GM21390 (cell line): ENCODE data around the gene SMYD5.

Experiments
- ATAC-seq: cut with Tn5 transposase; IDR thresholded peaks from one replicate; pipeline ENCODE4 v1.9.1; 2021; ENCODE audit not compliant: unreplicated experiment

Gene SMYD5

DNA sequence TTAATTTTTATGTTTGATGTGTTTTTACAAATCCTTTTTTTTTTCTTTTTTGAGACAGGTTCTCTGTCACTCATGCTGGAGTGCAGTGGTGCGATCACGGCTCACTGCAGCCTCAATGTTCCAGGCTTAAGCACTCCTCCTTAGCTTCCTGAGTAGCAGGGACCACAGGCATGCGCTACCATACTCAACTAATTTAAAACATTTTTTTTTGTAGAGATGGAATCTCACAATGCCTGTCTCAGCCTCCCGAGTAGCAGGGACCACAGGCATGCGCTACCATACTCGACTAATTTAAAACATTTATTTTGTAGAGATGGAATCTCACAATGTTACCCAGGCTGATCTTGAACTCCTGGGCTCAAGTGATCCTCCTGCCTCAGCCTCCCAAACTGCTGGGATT is 8.4 kb upstream of the SMYD5 start:
- ATAC-seq: no peak

DNA sequence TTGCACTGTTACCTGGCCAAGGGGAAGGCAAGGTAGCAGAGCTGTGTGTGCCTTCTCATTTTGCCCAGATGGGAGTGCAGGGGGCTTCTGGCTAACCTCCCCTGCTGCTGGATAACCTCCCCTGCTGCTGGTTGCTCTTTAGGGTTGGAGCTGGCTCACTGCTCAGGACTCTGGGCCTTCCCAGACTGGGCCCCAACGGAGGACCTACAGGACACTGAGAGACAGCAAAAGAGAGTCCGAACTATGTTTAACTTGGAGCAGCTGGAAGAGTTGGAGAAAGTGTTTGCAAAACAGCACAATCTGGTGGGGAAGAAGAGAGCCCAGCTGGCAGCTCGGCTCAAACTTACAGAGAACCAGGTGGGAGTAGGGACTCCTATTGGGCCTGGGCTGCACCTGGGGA is 5.8 kb upstream of the SMYD5 start:
- ATAC-seq: no peak

DNA sequence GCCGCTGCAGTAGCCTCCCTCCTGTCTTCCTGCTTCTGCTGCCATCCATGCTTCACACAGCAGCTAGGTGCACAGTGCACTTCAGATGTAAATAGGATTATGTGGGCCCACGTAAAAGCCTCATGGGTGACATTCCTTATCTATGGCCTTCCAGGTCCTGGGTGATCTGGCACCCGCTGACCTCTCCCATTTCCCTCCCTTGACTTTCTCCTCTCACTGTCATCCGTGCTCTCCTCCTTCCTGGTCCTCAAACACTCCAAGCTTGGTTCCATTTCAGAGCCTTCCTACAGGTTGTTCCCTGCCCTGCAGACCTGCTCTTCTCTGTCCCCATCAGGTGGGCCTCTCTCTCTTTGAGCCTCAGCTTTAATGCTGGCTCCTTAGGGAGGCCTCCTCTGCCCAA is 4.0 kb upstream of the SMYD5 start:
- ATAC-seq: no peak

DNA sequence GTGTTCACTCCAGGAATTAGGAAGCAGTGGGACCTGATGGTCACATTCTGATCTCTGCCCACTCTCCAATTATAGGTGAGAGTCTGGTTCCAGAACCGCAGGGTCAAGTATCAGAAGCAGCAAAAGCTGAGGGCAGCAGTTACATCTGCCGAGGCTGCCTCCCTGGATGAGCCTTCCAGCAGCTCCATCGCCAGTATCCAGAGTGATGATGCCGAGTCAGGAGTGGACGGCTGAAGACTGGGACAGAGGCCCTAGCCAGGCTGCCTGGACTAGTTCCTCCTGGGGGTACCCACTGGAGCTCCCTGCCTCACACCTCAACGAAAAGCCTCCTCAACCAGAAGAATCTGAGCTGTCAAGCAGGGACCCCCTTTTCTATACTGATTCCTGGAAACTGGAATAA is 3.3 kb upstream of the SMYD5 start:
- no peak for ATAC-seq

DNA sequence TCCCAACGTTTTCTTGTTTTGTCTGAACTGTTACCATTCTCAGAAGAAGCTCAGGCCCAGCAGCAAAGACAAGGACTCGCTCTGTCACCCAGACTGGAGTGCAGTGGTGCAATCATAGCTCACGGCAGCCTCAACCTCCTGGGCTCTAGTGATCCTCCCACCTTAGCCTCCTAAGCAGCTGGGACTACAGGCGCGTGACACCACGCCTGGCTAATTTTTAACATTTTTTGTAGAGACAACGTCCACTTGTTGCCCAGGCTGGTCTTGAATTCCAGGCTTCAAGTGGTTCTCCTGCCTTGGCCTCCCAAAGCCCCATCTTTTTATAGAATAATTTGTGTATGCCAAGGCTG is 2.0 kb upstream of the SMYD5 start:
- ATAC-seq: no peak

DNA sequence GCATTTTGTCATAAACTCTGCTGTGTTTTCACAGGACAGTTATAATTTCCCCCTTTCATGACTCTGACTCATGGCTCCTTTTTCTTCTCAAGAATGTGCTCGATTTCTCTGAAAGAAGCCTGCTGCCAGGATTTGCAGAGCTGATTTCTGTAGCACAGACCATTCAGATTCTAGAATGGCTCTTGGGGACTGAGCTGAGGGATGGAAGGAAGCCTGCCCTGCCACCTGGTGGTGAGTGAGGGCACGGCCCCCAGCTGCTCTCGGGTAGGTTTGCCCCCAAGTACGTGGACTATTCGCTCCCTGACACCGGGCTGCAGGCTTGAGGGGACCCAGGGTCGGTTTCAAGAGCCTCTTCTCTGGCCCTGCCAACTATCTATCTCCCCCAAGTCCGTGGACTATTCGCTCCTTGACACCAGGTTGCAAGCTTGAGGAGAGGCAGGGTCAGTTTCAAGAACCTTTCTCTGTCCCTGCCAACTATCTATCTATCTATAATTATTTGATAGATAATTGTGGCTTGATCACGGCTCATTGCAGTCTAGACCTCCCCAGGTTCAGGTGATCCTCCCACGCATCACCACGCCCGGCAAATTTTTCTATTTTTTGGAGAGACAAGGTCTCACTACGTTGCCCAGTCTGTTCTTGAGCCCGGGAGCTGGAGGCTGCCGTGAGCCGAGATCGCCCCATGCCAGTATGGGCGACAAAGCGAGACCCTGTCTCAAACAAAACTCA is 1.4 kb upstream of the SMYD5 start:
- ATAC-seq: peak; percentile 61

DNA sequence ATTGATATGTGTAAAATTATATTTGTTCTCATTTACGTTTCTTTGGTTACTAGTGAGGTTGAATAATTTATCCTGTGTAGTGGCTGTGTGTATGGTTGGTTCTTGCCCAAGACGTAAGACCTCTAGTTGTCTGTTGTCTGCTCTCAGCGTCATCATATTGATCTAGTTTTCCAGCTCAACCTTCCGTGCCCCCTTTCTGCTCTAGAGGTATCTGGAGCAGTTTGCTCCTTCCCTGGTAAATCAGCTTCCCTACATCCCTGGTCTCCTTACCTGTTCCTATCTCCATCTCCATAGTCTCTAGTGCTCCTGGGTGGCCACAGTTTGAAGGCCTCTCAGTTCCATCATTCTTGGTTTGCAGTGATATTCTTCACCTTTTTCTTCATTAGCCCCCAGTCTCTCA is 1.2 kb downstream of the SMYD5 start:
- ATAC-seq: no peak

DNA sequence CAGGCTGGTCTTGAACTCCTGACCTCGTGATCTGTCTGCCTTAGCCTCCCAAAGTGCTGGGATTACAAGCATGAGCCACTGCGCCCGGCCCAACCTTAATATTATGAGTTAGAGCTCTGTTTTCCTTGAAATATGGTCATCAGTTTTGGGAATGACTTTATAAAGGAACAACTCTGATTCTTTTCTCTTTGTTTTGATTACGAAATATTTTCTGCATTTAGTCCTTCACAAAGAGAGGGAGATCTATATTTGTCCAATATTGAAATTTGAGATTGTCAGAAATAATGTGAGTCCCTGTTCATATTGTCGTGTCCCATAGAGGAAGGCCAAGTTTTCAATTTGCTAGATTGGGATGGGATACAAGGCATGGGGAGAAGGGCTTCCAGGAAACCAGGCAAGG is 3.1 kb downstream of the SMYD5 start:
- no peak for ATAC-seq

DNA sequence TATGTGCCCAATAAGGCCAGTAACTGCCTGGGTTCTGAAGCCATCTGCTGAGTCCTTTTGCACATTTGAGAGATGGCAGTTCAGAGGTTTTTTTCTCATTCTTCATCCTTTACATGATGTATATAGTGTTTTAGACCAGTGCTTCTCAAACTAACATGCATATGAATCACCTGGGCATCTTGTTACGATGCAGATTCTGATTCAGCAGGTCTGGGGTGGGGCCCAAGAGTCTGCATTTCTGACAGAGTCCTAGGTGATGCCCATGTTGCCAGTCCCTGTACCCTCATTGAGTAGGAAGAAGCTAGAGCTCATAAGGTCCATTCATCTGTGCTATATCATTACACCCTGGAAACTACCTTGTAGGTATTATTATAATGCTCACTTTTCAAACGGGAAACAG is 3.8 kb downstream of the SMYD5 start:
- ATAC-seq: no peak

DNA sequence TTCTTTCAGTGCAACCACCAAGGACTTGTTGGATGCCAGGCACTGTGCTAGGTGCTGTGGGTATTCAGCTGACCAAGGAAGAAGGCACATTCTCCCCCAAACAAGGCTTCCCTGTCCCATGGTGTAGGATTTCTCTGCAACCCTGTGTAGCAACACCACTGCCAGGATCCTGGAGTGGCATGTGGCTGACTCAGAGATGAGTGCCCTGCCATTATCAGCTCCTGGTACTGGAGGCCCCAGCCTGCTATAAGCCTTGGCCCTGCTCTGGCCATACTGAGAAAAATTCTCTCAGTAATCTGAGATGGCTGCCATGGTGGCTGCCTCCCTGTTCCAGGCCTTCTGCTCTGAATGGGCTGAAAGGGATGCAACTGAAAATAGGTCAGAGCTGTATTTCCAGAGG is 4.3 kb downstream of the SMYD5 start:
- no peak for ATAC-seq

DNA sequence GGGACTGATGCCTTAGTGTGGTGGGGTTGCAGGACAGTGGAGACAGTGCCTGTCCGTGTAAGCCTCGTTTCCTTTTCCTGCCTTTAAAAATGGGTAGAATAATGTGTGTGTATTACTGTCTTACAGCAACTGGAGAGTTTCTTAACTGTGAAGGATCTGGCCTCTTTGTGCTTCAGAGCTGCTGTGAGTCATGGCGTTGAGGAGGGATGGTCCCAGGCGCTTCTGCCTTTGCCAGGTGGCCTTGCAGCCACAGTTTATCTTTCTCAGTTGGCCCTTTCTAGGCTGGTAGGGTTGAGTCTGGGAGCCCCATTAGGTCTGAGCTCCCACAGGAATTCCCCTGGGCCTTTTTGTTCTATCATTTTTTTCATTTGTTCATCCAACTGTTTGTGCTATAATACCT is 9.8 kb downstream of the SMYD5 start:
- ATAC-seq: no peak

DNA sequence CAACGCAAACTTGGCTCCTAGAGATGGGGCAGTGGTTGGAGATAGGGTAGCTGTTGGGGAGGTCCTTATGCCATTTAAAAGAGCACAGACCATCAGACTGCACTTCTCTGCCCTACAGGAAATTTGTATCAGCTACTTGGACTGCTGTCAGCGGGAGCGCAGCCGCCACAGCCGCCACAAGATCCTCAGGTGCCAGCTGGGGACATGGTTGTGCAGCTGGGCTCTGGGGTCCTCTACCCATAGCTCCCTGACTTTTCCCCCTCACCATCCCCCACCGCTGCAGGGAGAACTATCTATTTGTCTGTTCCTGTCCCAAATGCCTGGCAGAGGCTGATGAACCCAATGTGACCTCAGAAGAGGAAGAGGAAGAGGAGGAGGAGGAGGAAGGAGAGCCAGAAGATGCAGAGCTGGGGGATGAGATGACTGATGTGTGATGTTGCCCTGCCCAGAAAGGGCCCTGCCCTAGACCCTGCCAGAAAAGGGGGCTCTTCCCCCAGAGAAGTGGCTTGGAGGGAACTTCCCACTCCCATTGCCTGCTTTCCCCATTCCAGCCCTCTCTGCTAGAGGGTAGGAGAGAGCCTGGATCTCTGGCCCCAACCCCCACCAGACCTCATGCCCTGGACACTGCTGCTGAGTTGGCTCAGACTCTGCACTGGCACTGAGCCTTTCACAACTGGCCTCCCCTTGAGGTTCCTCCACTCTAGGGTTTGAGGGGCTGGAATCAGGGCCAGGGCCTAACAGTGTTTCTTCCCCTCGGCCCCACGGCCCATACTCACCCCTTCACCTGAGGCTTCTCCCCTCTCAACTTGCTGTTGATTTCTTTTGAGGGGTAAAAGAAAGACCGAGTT is 11.7 kb downstream of the SMYD5 start:
- no peak for ATAC-seq

DNA sequence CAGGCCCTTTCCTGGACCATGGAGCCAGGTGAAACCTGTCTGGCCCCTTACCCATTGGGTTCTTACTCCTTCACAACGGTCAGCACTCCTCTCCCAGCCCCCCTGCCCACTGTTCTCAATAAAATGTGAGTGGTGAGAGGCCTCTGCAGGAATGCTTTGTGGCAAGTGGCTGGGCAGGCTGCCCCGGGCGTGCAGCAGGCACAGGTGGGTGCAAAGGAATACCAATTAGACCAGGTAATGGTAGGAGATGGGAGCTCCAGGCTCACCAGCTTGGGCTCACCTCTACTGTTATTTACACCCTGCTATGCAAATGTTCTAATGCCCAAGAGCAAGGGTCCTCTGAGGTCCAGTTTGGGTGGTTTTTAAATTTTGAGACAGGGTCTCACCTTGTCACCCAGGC is 13.0 kb downstream of the SMYD5 start:
- ATAC-seq: no peak

DNA sequence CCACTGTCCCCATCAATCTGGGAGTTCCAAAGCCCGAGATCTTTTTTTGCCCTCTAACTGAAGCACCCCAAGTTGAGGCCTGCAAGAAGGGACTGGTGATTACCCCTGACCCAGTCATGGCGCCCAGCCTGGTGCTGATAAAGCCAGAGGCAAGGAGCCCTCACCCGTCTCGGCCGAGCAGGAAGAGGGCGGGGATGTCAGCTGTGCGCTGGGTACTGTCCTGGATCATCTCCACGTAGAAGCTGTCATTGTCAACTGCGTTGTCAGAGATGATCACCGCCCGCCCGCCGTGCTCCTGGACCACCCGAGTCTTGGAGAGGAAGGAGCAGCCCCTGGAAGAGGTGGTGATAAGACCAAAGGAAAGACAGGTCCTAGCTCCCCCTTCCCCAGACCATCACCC is 14.6 kb downstream of the SMYD5 start:
- ATAC-seq: no peak

DNA sequence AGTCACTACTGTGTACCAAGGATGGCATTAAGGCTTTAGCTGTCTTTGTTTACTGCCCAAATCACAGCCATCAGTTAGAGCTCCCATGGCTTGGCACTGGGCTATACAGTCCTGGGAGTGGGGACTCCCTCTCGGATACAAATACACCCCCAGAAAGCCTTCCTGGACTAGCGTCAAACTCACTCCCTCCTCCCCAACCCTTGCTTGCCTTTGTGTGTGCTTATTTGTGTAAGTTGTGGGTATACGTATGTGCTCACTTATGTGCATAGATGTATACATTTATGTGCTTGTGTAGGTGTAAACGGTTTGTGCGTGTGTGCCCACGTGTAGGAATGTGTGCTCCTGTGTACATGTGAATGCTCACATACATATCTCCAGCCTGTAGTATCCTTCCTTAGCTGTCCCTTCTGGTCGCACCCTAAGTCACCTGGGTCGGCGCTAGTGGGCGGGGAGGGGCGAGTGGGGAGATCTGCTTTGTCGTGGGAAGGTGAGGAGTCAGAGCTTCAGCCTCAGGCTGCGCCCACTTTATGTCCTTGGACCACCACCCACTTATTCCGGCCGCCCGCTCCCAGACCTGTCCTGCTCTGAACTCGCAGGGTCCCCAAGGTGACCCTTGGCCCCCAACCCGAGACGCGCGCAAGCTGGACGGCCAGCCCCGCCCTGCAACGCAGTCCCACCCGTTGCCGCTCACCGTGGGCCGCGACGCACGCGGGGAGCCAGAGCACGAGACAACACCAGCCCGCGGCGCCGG is 18.5 kb downstream of the SMYD5 start:
- ATAC-seq: peak; percentile 2

DNA sequence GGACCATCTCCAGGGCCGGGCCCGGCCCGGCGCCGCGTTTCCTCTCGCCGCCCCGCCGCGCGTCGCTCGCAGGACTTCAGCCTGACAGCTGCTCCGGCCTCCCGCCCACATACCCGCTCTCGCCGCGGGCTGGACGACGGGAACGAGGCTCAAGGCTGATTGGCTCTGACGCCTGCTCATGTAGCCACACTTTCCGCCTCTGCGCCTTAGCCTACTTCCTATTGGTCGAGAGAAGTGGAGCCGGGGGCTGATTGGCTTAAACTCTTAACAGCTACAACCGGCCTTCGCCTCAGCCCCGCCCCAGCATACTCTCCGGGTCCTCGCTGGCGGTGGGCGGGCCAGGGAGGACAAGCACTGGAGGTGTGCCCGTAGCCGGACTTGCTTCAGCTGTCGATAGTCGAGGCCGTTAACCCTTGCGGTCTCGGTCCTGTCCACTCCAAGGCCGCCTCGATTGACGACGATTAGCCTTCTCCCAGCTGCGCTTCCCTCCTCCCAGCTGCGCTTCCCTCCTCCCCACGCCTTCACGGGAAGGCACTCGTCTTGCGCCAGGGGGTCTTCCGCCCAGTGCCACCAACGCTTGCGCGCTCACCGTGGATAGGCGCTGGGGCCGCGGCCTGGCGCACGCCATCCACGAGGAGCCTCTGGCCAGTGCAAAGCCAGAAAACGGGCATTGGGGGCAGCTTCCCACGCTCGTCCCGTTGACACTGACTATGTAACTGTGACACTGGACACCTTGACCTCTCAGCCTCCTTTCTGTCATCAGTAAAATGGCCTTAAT is 19.3 kb downstream of the SMYD5 start, which contains the start of gene PRADC1:
Gene PRADC1, minus strand, starts transcription at position 86 of the 778 bp plus-strand sequence. Its CDS starts 79 bp downstream, at position 7.
- ATAC-seq: peak; percentile 89

DNA sequence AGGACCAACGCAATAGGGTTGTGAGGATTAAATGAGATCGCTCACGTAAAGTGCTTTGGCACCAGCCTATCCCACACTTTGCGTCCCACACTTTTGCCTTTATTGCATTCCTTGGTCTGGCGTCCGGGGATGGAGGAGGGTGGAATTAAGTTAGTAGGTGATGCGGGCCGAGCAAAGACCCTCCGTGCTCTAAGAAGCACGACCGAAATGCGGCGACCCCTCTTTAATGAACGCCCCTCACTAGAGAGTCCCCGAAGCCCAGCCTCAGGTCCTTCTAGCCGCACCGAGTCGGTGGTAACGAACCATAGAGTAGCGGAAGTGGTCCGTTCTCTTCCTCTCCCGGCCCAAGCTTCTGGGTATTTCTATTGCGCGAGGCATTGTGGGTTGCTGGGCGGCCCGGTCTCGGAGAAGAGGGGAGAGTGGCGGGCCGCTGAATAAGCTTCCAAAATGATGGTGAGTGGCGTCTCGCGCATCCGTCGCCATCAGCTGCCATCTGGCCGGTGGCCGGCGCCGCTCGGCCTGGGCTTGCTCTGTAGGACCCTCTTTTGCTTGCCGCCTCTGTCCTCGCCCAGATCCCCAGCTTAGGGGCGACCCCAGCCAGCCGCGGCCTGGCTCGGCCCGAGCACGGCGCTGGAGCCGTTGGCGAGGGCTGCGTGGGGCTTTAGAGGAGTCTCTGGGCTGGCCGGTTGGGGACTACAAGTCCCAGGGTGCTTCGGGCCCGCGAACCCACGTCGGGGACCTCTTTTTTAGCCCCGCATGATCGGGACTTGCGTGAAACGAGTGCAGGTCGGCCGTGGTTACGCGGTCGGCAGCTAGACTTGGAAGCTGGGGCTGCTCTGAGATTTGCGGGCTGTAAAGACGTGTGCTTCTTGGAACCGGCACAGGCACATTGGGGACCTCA is 20.1 kb downstream of the SMYD5 start, which contains the start of gene CCT7:
Gene CCT7, plus strand, starts transcription at position 377 of the 901 bp plus-strand sequence. Its CDS starts 71 bp downstream, at position 448.
- peak; percentile 59 for ATAC-seq

DNA sequence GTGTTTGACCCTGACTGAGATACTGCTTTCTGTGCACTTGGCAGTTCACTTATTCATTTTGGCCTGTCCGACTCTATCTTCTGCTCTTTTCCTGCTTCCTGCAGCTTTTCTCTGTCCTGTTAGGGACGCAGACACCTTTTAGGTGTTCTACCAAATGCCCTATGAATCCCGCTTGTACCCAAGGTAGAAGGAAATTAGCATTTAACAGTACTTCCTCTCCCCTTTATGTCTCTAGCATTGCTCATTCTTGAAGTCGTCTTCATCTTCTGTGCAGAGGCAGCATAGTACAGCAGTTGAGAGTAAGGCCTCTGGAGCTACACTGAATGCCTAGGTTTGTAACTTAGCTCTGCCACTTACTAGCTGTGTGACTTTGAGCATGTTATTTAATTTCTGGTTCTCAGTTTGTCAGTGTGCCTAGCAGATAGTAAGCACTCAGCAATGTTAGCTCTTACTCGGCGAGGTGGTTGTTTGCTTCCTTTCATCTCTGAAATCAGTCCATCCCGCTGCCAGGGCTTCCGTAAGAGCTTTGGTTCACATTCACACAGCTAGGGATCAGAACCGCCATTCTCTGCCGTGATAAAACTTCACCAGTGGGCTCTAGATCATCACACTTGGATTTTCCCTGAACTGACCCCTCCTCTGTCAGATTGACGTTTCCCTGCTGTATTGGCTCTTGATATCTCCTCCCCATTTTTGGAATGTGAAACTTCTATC is 21.4 kb downstream of the SMYD5 start:
- ATAC-seq: no peak

DNA sequence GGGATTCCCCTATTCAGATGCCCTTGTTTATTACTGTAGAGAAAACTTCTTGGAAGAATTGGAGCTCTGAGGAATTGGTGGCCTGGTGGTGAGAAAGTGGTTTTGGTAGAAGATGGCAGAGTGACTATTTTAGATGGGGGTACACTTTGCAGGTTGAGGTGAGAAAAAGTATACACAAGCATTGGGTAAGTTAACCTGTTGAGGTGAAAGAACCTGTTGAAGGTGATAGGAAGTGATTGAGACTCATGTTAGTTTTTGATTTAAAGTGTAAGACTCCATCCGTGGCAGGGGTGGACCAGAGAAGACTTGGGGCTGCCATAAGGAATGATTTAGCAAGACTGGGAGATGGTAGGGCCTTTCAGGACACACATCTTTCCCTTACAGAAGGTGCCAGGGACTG is 23.1 kb downstream of the SMYD5 start:
- ATAC-seq: no peak
